Measurements from ENCODE around the gene NARS2.
"Not testable (repeated sequence)": the region's sequence is repeated elsewhere in the genome, so short reads cannot be mapped to it uniquely, and the experiment has no call there.

Gene NARS2

DNA sequence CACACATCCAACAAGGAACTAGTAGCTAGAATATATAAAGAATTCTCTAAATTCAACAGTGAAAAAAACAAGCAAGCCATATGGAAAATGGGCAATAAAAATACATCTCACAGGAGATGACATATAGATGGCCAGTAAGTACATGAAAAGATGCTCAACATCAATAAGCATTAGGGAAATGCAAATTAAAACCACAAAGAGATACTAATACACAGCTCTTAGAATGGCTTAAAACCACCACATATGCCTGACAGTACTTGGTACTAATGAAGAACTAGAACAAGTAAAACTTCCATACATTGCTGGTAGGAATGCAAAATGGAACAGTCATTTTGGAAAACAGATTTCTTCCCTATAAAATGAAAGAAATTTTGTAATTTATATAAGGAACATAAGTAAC lies 85.5 kb downstream of the NARS2 start:
- no peak for DNase-seq (ENCODE audit: low read depth, low spot score)

GRCh38 chr11:78478536-78478935 lies 96.1 kb downstream of the NARS2 start:
- no peak for DNase-seq (ENCODE audit: low read depth, low spot score)

DNA sequence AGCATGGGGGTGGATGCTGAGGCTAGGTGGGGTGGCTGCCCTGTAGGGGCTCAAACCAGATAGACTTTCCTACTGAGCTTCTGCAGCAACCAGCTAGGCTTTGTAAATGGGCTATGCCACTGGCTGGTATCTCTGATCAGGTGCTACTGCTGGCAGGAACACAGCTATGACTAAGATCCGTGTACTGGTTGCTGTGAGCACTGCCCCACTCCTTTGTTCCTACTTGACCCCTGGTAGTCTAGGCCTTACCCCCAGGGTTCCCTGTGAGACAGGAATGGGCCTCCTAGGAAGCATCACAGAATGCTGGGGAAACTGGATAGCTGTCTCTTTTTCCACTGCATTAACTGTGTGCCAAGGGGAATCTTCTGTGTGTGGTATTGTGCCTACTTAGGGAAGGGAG lies 98.6 kb downstream of the NARS2 start:
- no peak for DNase-seq (ENCODE audit: low read depth, low spot score)

DNA sequence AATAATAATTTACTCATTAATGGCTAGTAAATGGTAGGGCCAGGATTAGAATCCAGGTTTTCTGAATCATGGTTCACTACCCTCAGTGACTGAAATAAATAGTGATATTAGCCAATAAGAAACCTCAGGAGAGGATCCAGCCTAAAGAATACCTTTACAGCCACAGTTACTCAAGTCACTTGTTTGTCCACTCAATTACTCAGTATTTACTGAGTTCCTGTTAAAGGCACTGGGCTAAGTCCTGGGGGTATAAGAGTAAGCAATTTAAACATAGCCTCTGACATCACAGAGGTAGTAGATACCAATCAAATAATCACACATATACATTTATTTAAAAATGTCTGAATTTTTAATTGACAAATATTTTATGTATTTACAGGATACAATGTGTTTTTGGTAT lies 100.2 kb downstream of the NARS2 start:
- DNase-seq (ENCODE audit: low read depth, low spot score), result no peak

DNA sequence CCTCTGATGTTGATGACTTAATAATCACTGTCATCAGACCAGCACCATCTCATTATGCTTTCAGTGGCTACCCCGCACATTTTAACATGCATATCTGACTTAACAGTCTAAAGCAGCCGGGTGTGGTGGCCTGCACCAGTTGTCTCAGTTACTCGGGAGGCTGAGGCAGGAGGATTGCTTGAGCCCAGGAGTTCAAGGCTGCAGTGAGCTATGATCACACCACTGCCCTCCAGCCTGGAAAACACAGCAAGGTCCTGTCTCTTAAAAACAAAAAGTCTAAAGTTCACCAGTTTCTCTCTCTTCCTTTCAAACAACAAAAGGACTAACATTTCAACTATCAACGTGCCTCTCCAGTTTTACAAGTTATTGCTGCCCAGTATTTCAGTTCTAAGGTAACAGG lies 101.8 kb downstream of the NARS2 start:
- DNase-seq (ENCODE audit: low read depth, low spot score), result no peak

GRCh38 chr11:78472382-78472781 lies 102.3 kb downstream of the NARS2 start:
- DNase-seq (ENCODE audit: low read depth, low spot score), result no peak

DNA sequence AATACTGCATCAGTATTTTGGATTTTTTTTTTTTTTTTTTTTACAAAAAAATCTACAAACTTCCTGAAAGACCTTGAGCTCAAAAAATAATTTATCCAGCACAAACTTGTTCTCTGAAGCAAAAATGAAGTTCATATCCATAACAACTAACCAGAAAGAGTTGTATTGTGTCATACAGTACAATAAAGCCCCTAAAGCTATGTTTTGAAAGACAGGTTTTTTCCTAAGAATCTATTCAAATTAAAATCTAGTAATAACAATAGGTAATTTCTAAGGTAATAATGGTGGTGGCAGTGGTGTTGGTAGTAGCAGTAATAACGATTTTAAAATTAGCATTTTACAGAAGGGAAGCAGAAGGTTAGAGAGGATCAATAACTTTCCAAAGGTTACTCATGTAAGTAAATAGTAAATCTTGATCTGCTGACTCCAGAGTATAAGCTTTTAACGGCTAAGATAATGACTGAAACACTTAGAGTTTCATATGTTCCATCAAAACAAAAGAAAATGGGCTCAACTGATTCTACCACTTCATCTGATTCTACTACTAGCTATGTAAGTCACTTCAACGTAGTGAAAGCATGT lies 103.7 kb downstream of the NARS2 start:
- no peak for DNase-seq (ENCODE audit: low read depth, low spot score)

GRCh38 chr11:78469896-78470295 lies 104.8 kb downstream of the NARS2 start:
- no peak for DNase-seq (ENCODE audit: low read depth, low spot score)

GRCh38 chr11:78467931-78468330 lies 106.7 kb downstream of the NARS2 start:
- DNase-seq (ENCODE audit: low read depth, low spot score), result no peak

DNA sequence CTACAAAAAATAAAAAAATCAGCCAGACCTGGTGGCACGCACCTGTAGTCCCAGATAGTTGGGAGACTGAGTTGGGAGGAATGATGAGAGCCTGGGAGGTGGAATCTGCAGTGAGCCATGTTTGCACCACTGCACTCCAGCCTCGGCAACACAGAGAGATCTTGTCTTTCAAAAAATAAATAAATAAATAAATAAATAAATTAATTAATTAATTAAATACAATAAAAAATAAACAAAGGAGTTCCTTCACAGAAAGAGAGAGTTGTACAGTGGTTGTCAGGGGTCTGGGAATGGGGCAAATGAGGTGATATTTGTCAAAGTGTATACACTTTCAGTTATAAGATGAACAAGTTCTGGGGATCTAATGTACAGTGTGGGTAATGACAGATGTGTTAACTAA lies 107.3 kb downstream of the NARS2 start:
- DNase-seq (ENCODE audit: low read depth, low spot score), result no peak

- DNase-seq (ENCODE audit: low read depth, low spot score), result no peak
These were observed 109.3 kb downstream of the NARS2 start for GRCh38 chr11:78465169-78465942.

- DNase-seq (ENCODE audit: low read depth, low spot score), result not testable (repeated sequence)
These were observed 109.9 kb downstream of the NARS2 start for GRCh38 chr11:78464787-78465168.

DNA sequence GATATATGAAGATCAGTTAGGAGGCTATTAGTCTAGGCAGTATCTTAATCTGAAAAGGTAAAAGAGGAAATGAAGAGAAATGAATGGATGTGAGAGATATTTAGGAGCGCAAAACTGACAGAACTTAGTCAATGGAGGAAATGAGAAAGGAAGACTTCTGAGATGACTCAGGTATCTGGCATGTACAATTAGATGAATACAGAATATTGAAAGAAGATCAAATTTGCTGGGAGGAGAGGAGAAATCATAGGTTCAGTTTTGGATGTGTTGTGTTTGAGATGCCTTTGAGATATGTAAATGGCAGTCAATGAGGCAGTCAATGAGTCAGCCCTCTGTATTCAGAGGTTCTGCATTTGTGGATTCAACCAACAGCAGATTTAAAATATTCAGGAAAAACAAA lies 114.2 kb downstream of the NARS2 start:
- no peak for DNase-seq (ENCODE audit: low read depth, low spot score)

- DNase-seq (ENCODE audit: low read depth, low spot score), result no peak
These were observed 114.9 kb downstream of the NARS2 start for GRCh38 chr11:78459738-78460137.

DNA sequence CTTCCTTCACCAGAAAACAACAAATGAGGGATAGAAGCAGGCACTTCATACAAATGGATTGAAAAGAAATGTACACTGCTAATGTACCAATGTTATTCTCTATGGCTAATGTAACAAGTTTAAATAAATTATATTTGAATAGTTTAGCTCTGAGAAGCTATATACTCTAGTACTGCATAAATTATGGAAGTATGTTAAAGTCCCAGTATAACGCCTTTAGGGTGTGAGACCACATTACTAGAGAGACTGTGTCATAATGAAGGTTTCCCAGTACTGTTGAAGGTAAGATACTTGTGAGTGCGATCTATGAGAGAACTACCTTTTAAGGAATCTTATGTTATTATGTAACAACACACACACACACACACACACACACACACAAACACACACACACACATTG lies 117.2 kb downstream of the NARS2 start:
- DNase-seq (ENCODE audit: low read depth, low spot score), result no peak

DNA sequence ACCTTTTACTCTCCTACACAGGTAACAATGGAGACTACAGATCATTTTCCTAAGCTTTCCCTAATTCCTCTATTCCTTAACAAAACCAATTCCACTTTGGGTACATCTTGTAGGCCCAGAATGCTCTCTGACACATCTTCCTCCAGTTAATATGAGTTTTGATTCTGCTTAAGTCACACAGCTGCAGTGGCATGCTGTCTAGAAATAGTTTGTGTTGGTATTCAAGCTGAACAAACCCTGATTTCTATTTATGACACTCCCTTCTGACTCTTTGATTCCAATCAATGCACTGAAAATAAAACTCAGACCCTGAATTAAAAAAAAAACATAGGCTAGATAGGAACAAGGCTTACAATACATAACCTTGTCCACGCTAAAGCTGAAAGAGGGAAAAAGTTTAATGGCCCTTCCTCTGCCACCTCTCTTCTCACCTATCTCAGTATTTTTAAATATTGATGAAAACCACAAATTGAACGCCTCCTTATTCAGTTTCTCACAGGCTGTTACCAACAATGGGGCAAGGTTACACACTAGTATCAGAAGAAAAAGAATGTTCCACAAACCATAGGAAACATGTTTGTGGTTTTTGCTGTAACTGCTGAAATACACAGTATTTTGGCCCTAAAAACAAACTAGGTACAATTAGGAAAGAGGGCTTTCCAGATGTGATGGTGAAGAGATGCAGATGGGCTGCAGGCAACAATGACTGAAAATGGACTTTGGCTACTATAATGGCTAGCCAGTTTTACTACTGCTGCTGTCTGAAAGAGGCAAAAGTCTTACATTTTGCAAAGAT lies 121.3 kb downstream of the NARS2 start:
- no peak for DNase-seq (ENCODE audit: low read depth, low spot score)

GRCh38 chr11:78451371-78452150 lies 123.1 kb downstream of the NARS2 start:
- no peak for DNase-seq (ENCODE audit: low read depth, low spot score)

DNA sequence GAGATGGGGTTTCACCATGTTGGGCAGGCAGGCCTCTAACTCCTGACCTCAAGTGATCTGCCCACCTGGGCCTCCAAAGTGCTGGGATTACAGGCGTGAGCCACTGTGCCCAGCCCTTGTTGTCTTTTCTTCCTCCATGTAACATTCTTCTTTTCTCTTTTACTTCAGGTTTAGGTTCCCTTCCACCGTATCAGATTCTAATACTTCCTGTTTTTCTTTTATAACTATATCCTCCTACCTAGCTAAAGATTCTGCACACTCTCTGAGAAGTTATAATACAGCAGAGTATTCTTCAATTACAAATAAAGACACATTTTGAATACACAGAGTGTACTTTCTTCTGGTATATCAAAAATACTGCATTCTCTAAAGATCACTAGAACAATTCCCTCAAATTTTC lies 123.8 kb downstream of the NARS2 start:
- no peak for DNase-seq (ENCODE audit: low read depth, low spot score)

GRCh38 chr11:78449866-78450265 lies 124.8 kb downstream of the NARS2 start:
- no peak for DNase-seq (ENCODE audit: low read depth, low spot score)

DNA sequence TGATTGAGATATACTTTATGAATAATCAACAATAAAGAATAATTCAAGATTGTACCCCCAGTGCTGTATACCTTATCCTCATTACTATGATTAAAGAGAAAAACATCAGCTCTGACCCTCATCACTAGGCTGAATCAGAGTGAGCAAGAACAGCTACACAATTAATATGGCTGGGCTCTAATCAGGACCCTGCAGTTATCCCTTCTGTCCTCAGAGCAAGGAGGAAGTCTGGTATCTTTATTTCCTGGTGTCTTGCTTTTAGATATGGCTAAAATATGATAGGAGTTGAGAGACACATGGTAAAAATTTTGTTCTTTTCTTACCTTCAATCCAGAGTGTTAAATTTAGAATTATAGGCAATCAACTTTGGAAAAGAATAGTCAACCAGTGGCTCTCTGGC lies 128.5 kb downstream of the NARS2 start:
- DNase-seq (ENCODE audit: low read depth, low spot score), result no peak

DNA sequence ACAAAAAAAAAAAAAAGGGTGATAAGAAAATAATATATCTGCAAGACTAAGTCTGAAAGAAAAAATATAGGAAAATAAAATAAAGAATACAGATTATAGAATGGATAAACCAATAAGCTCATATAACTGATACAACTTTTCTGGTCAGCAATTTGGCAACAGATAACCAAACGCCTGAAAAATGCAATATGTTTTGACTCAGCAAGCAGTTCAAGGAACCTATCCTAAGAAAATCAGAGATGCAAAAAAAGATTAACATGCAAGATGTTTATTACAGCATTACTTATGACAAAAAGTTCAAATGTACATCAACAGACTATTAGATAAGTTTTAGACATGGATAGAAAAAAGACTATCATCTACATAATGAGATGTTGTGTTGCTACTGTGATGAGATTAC lies 129.9 kb downstream of the NARS2 start:
- no peak for DNase-seq (ENCODE audit: low read depth, low spot score)

DNA sequence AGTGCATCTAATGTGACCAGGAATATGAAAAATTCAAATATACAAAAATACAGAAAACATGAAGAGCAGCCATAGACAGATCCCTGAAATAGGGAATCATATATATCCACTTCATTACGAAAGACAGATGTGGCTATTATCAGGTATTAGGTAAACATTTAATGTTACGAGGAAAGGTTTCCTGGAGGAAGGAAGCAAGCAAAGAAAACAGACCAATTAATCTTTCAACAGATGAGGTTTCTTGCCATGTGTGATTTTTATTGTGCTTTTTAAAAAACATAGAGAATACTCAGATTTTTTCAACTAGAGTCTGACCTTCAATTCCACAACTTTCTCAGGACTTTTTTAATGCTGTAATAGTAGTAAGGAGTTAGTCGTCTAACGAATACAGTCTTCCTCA lies 132.7 kb downstream of the NARS2 start:
- DNase-seq (ENCODE audit: low read depth, low spot score), result no peak

Measured in brain pericyte (primary cell).